ENCODE results near the gene ADGRE3. TPM values are rescaled to one million over a fixed set of nuclear protein-coding genes. Genes with fewer than 3 reads are reported as not detected.
"Not testable (repeated sequence)": the region's sequence is repeated elsewhere in the genome, so short reads cannot be mapped to it uniquely, and the experiment has no call there.

Gene ADGRE3
- total RNA-seq, 2 experiments from 2014 or later, result not detected

DNA sequence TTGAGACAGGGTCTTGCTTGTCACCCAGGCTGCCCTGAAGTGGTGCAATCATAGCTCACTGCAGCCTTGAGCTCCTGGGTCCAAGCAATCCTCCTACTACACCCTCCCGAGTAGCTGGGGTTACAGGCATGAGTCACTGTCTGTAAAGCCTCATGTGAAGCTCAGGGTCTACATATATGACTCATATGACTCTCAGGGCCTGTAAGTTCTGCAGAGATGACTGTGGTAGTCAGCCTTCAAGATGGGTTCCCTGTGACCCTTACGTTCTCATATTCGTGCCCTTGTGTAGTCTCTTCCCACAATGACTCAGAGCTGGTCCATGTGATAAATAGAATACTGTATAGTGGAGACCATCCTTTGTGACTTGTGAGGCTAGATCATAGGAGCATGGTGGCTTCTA lies 89.5 kb downstream of the ADGRE3 start:
- H3K27ac Mint-ChIP-seq, result peak overlapping the region; percentile 20
- not testable (repeated sequence) for H3K4me1 Mint-ChIP-seq, H3K27me3 Mint-ChIP-seq, H3K36me3 Mint-ChIP-seq, H3K4me3 Mint-ChIP-seq, H3K9me3 Mint-ChIP-seq
- peak; percentile 56 for DNase-seq

DNA sequence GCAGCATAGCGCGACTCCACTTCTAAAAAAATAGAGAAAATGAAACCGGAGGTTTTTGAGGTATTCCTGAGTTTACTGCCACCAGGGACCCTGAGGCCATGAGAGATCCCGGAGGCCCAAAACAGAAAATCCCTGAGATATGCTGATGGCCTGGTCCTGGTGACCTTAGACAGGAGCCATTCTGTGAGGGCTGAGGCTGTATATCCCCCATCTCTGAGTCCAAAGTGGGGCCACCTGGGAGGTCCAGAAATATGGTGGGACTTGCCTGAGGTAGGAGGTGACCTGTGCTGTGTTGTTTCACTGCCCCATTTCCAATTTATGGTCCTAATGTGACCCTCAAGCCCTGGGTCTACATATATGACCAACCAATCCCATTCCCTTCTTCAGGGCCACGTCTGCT lies 90.3 kb downstream of the ADGRE3 start:
- not testable (repeated sequence) for H3K27ac Mint-ChIP-seq, H3K4me1 Mint-ChIP-seq, H3K36me3 Mint-ChIP-seq, H3K9me3 Mint-ChIP-seq, DNase-seq, H3K27me3 Mint-ChIP-seq
- H3K4me3 Mint-ChIP-seq, result peak overlapping the region; percentile 25

- Mint-ChIP-seq H3K27me3 (no peaks in the 10 kb centered on the region), H3K27ac (peak within 1 kb of the TSS; percentile 65), H3K36me3 (no peaks in the 10 kb centered on the region), H3K9me3 (no peaks in the 10 kb centered on the region), H3K4me1 (peaks cover 6% of the 10 kb centered on the region), H3K4me3 (peak within 1 kb of the TSS; percentile 68)
- DNase-seq, result no peak
Measured at GRCh38 chr19:14582894-14583340, 91.7 kb downstream of the ADGRE3 start, which contains the start of gene CLEC17A. CLEC17A (plus strand) TSS chr19:14583084; CDS start chr19:14583161, 77 bp downstream.

- Mint-ChIP-seq H3K27me3 (no peaks in the 10 kb centered on the region), H3K4me1 (peaks cover 6% of the 10 kb centered on the region), H3K27ac (peak overlapping the region; percentile 40), H3K36me3 (no peaks in the 10 kb centered on the region), H3K9me3 (no peaks in the 10 kb centered on the region), H3K4me3 (no peak overlapping the region)
- peak; percentile 39 for DNase-seq
Measured at GRCh38 chr19:14580623-14581237, 93.9 kb downstream of the ADGRE3 start.

GRCh38 chr19:14577885-14578427 lies 96.7 kb downstream of the ADGRE3 start:
- no peaks in the 10 kb centered on the region for H3K36me3 Mint-ChIP-seq
- no peaks in the 10 kb centered on the region for H3K27me3 Mint-ChIP-seq
- H3K4me1 Mint-ChIP-seq, result peaks cover 10% of the 10 kb centered on the region
- H3K27ac Mint-ChIP-seq, result peak overlapping the region; percentile 23
- DNase-seq, result peak; percentile 36
- no peaks in the 10 kb centered on the region for H3K9me3 Mint-ChIP-seq
- H3K4me3 Mint-ChIP-seq, result no peak overlapping the region

DNA sequence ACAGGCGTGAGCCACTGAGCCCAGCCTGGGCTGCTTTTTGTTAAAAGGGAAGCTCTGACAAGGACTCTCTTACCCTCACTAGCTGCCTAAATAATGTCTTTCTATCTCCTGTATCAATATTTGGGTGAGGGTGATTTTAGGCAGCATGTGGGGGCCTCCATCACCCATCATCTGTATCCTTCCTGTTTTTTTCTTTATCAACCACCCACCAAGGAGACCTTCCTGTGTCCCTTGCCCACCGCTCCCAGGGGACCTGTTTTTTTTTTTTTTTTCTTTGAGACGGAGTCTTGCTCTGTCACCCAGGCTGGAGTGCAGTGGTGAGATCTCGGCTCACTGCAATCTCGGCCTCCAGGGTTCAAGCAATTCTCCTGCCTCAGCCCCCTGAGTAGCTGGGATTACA lies 97.4 kb downstream of the ADGRE3 start:
- H3K36me3 Mint-ChIP-seq, result no peaks in the 10 kb centered on the region
- no peak overlapping the region for H3K4me3 Mint-ChIP-seq
- H3K9me3 Mint-ChIP-seq, result no peaks in the 10 kb centered on the region
- H3K4me1 Mint-ChIP-seq, result peaks cover 8% of the 10 kb centered on the region
- no peaks in the 10 kb centered on the region for H3K27me3 Mint-ChIP-seq
- no peak for DNase-seq
- H3K27ac Mint-ChIP-seq, result peak overlapping the region; percentile 36

DNA sequence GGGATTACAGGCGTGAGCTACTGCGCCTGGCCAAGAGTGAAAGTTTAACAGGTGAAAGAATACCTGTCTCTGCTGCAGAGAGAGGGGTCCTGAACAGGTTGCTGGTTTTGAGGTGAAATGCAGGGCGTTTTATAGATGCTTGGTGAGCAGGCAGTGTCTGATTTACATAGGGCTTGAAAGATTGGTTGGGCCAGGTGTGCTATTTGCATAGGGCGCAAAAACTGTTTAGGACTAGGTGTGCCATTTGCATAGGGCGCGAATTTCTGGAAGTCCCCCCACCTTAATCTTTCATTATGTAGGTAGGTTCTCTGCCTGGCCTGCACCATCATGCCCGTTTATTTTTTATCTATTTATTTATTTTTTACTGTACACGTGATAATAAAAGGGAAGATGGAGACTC lies 98.3 kb downstream of the ADGRE3 start:
- no peak for DNase-seq
- H3K4me3 Mint-ChIP-seq, result no peak overlapping the region
- H3K9me3 Mint-ChIP-seq, result no peaks in the 10 kb centered on the region
- no peak overlapping the region for H3K27ac Mint-ChIP-seq
- no peaks in the 10 kb centered on the region for H3K27me3 Mint-ChIP-seq
- H3K4me1 Mint-ChIP-seq, result peaks cover 12% of the 10 kb centered on the region
- peaks cover 2% of the 10 kb centered on the region for H3K36me3 Mint-ChIP-seq

- Mint-ChIP-seq H3K36me3 (peaks cover 2% of the 10 kb centered on the region), H3K4me1 (peaks cover 16% of the 10 kb centered on the region), H3K27ac (no peak overlapping the region), H3K9me3 (no peaks in the 10 kb centered on the region), H3K27me3 (no peaks in the 10 kb centered on the region), H3K4me3 (no peak overlapping the region)
- DNase-seq, result no peak
Measured at GRCh38 chr19:14575428-14575980, 99.1 kb downstream of the ADGRE3 start.

GRCh38 chr19:14571695-14572490 lies 102.8 kb downstream of the ADGRE3 start, which contains the start of gene NDUFB7:
NDUFB7 (minus strand) TSS chr19:14572066; CDS start chr19:14572000, 66 bp downstream.
- DNase-seq, result peak; percentile 95
- H3K36me3 Mint-ChIP-seq, result peaks cover 9% of the 10 kb centered on the region
- H3K27ac Mint-ChIP-seq, result peak within 1 kb of the TSS; percentile 91
- H3K4me1 Mint-ChIP-seq, result peaks cover 26% of the 10 kb centered on the region
- H3K27me3 Mint-ChIP-seq, result no peaks in the 10 kb centered on the region
- no peaks in the 10 kb centered on the region for H3K9me3 Mint-ChIP-seq
- H3K4me3 Mint-ChIP-seq, result peak within 1 kb of the TSS; percentile 98

- peaks cover 26% of the 10 kb centered on the region for H3K4me1 Mint-ChIP-seq
Measured at GRCh38 chr19:14570864-14571527, 103.6 kb downstream of the ADGRE3 start.

More at GRCh38 chr19:14570864-14571527, 103.6 kb downstream of the ADGRE3 start:
- Mint-ChIP-seq H3K27ac (peak overlapping the region; percentile 91), H3K9me3 (no peaks in the 10 kb centered on the region), H3K4me3 (peak overlapping the region; percentile 98), H3K36me3 (peaks cover 9% of the 10 kb centered on the region), H3K27me3 (no peaks in the 10 kb centered on the region)
- DNase-seq, result no peak

Other genes with a start within 250 kb of the ADGRE3 start
- 100 to 1,000 TPM; 168 to 169 TPM for gene PKN1, start 241.5 kb downstream of the ADGRE3 start, total RNA-seq
- gene PTGER1, start 199.5 kb downstream of the ADGRE3 start, total RNA-seq, result under 1 TPM; 0.25 to 0.40 TPM
- gene GIPC1, start 178.7 kb downstream of the ADGRE3 start, total RNA-seq, result 10 to 100 TPM; 22.5 to 24.8 TPM
- gene DNAJB1, start 156.4 kb downstream of the ADGRE3 start, total RNA-seq, result 10 to 100 TPM; 45.0 to 45.7 TPM
- gene TECR, start 145.2 kb downstream of the ADGRE3 start, total RNA-seq, result 10 to 100 TPM; 86.1 to 88.7 TPM
- 100 to 1,000 TPM; 128 to 129 TPM for gene NDUFB7, start 102.8 kb downstream of the ADGRE3 start, total RNA-seq
- gene CLEC17A, start 91.8 kb downstream of the ADGRE3 start, total RNA-seq, result under 1 TPM; 0.64 to 0.84 TPM
- 1 to 10 TPM; 6.4 to 7.1 TPM for gene ZNF333, start 15.2 kb upstream of the ADGRE3 start, total RNA-seq
- under 1 TPM; 0.29 to 0.48 TPM for gene ADGRE2, start 103.7 kb upstream of the ADGRE3 start, total RNA-seq
- not detected for gene OR7A5, start 160.3 kb upstream of the ADGRE3 start, total RNA-seq
- gene OR7C1, start 160.3 kb upstream of the ADGRE3 start, total RNA-seq, result not detected
- gene OR7A10, start 174.1 kb upstream of the ADGRE3 start, total RNA-seq, result not detected
- not detected for gene OR7A17, start 211.3 kb upstream of the ADGRE3 start, total RNA-seq

All from activated naive CD8-positive, alpha-beta T cell treated with anti-CD3 and anti-CD28 coated beads for 36 hours (primary cell).